Measurements from ENCODE around the gene CTDP1.

Gene CTDP1

GRCh38 chr18:79802298-79802697 lies 122.7 kb downstream of the CTDP1 start:
- no peak overlapping the region for H3K4me3 ChIP-seq (ENCODE audit: low read depth, low read length)
- no peak for TF ChIP-seq CTCF (conservative IDR thresholded peaks at IDR 0.05; ENCODE audit: low read depth, low read length)
- DNase-seq (ENCODE audit: low read depth), result no peak

GRCh38 chr18:79803611-79804051 lies 124.0 kb downstream of the CTDP1 start:
- DNase-seq (ENCODE audit: low read depth), result no peak
- no peak for TF ChIP-seq CTCF (conservative IDR thresholded peaks at IDR 0.05; ENCODE audit: low read depth, low read length)
- no peak overlapping the region for H3K4me3 ChIP-seq (ENCODE audit: low read depth, low read length)

Data from choroid plexus epithelial cell (primary cell).